HEK293 (cell line): ENCODE results near the gene EGFR.

ENCODE experiments used
- CTCF ChIA-PET: fragments of 350-600 bp; formaldehyde crosslinking; extraction: SDS; loops from one replicate; lab custom pipeline; 2021; ENCODE audit warnings: antibody characterized with exemption; lab: Yijun Ruan, JAX
- POLR2A ChIA-PET: fragments of 300-600 bp; formaldehyde crosslinking; extraction: SDS; loops from one replicate; lab custom pipeline; 2020; ENCODE audit warnings: antibody characterized with exemption, inconsistent platforms; lab: Yijun Ruan, JAX
- H3K27ac ChIP-seq: fragments of 200-500 bp; sonication (Bioruptor generic); 2 replicates; pipeline ENCODE4 v1.5.1; 2014; ENCODE audit warnings: low read depth, low read length, control low read depth, inconsistent platforms; ENCODE audit errors: extremely low read depth
- H3K36me3 ChIP-seq, 2 experiments: fragments of 200-500 bp in 1 of 2; sonication (Bioruptor generic) in 1 of 2; 1 replicate in 1 of 2; 2 replicates in 1 of 2; pipeline ENCODE4 v1.5.1; 2014 to 2017; ENCODE audit warnings: inconsistent platforms in 2 of 2, low read length in 2 of 2; ENCODE audit not compliant: control insufficient read depth in 2 of 2, insufficient read depth in 1 of 2
- H3K4me1 ChIP-seq: fragments of 200-500 bp; sonication (Bioruptor generic); 2 replicates; pipeline ENCODE4 v1.5.1; 2014; ENCODE audit warnings: mild to moderate bottlenecking, low read length, inconsistent platforms; ENCODE audit not compliant: control insufficient read depth, insufficient read depth
- H3K4me3 ChIP-seq: 2 replicates; pipeline ENCODE4 v1.5.1; 2011; ENCODE audit warnings: low read depth, mild to moderate bottlenecking, control low read depth, low read length, moderate library complexity
- H3K9me3 ChIP-seq: fragments of 200-500 bp; sonication (Bioruptor generic); 2 replicates; pipeline ENCODE4 v1.5.1; 2014; ENCODE audit warnings: low read depth, low read length, inconsistent platforms; ENCODE audit not compliant: control insufficient read depth, insufficient read depth
- AEBP2 ChIP-seq: fragments of 450-650 bp; formaldehyde crosslinking; IDR thresholded peaks from 2 replicates; pipeline ENCODE4 v1.5.1; 2016; ENCODE audit warnings: missing biosample characterization, missing genetic modification characterization, borderline replicate concordance
- PRDM6 ChIP-seq: fragments of 450-650 bp; formaldehyde crosslinking; IDR thresholded peaks from 2 replicates; pipeline ENCODE4 v1.5.1; 2017; ENCODE audit warnings: missing biosample characterization, missing genetic modification characterization
- ZBTB6 ChIP-seq: fragments of 450-650 bp; formaldehyde crosslinking; IDR thresholded peaks from 2 replicates; pipeline ENCODE4 v1.5.1; 2017; ENCODE audit warnings: missing biosample characterization, missing genetic modification characterization
- ZBTB7A ChIP-seq: fragments of 450-650 bp; formaldehyde crosslinking; IDR thresholded peaks from 2 replicates; pipeline ENCODE4 v1.5.1; 2016; ENCODE audit warnings: low read depth, missing biosample characterization, missing genetic modification characterization
- ZNF16 ChIP-seq: fragments of 450-650 bp; formaldehyde crosslinking; IDR thresholded peaks from 2 replicates; pipeline ENCODE4 v1.5.1; 2016; ENCODE audit warnings: low read depth, missing biosample characterization, missing genetic modification characterization
- ZNF18 ChIP-seq: fragments of 450-650 bp; formaldehyde crosslinking; IDR thresholded peaks from 2 replicates; pipeline ENCODE4 v1.5.1; 2016; ENCODE audit warnings: missing biosample characterization, missing genetic modification characterization
- ZNF354C ChIP-seq: fragments of 450-650 bp; formaldehyde crosslinking; IDR thresholded peaks from 2 replicates; pipeline ENCODE4 v1.5.1; 2016; ENCODE audit warnings: missing biosample characterization, missing genetic modification characterization, low read depth, borderline replicate concordance
- ZNF449 ChIP-seq: fragments of 450-650 bp; formaldehyde crosslinking; IDR thresholded peaks from 2 replicates; pipeline ENCODE4 v1.5.1; 2017; ENCODE audit warnings: missing biosample characterization, mild to moderate bottlenecking, missing genetic modification characterization, moderate library complexity
- ZNF548 ChIP-seq: fragments of 450-650 bp; formaldehyde crosslinking; IDR thresholded peaks from 2 replicates; pipeline ENCODE4 v1.5.1; 2016; ENCODE audit warnings: missing biosample characterization, missing genetic modification characterization
- ZNF555 ChIP-seq: fragments of 450-650 bp; formaldehyde crosslinking; conservative IDR thresholded peaks from 2 replicates; pipeline ENCODE4 v1.5.1; 2017; ENCODE audit warnings: missing biosample characterization, mild to moderate bottlenecking, missing genetic modification characterization, inconsistent platforms
- ZNF560 ChIP-seq: fragments of 450-650 bp; formaldehyde crosslinking; IDR thresholded peaks from 2 replicates; pipeline ENCODE4 v1.5.1; 2017; ENCODE audit warnings: missing biosample characterization, missing genetic modification characterization, borderline replicate concordance
- ZNF600 ChIP-seq: fragments of 450-650 bp; formaldehyde crosslinking; IDR thresholded peaks from 2 replicates; pipeline ENCODE4 v1.5.1; 2016; ENCODE audit warnings: missing biosample characterization, missing genetic modification characterization
- ZNF707 ChIP-seq: fragments of 450-650 bp; formaldehyde crosslinking; IDR thresholded peaks from 2 replicates; pipeline ENCODE4 v1.5.1; 2016; ENCODE audit warnings: missing biosample characterization, missing genetic modification characterization
- ZNF777 ChIP-seq: fragments of 450-650 bp; formaldehyde crosslinking; IDR thresholded peaks from 2 replicates; pipeline ENCODE4 v1.5.1; 2017; ENCODE audit warnings: missing biosample characterization, missing genetic modification characterization, borderline replicate concordance
- ZSCAN16 ChIP-seq: fragments of 450-650 bp; formaldehyde crosslinking; IDR thresholded peaks from 2 replicates; pipeline ENCODE4 v1.5.1; 2016; ENCODE audit warnings: missing biosample characterization, missing genetic modification characterization
- TF ChIP-seq, protein P1 (sequence below): fragments of 450-650 bp; formaldehyde crosslinking; IDR thresholded peaks from 2 replicates; pipeline ENCODE4 v1.5.1; 2016; ENCODE audit warnings: missing biosample characterization, missing genetic modification characterization
- TF ChIP-seq, protein P2 (sequence below): fragments of 450-650 bp; formaldehyde crosslinking; optimal IDR thresholded peaks from 2 replicates; pipeline ENCODE3; 2016; ENCODE audit warnings: missing biosample characterization, mild to moderate bottlenecking, missing genetic modification characterization
- TF ChIP-seq, protein P3 (sequence below): sonication (generic); formaldehyde crosslinking; IDR thresholded peaks from 2 replicates; pipeline ENCODE4 v1.8.1; 2022; ENCODE audit warnings: mild to moderate bottlenecking, moderate library complexity, missing genetic modification reagents

Gene EGFR

GRCh38 chr7:55138663-55139062, 119.8 kb downstream of the EGFR start:
- Histone ChIP-seq H3K27ac (no peak overlapping the region), H3K4me1 (no peaks in the 10 kb centered on the region), H3K36me3 (no peaks in the 10 kb centered on the region), H3K4me3 (no peak overlapping the region), H3K9me3 (no peaks in the 10 kb centered on the region)
- POLR2A ChIA-PET: no interaction called here
- CTCF ChIA-PET: interaction anchor here (0.6 to 0.7 kb wide), 3 partner anchors 9 to 238 kb away, joined by 3 read pairs; no protein-coding TSS in a partner anchor
- TF ChIP-seq, protein P1, sequence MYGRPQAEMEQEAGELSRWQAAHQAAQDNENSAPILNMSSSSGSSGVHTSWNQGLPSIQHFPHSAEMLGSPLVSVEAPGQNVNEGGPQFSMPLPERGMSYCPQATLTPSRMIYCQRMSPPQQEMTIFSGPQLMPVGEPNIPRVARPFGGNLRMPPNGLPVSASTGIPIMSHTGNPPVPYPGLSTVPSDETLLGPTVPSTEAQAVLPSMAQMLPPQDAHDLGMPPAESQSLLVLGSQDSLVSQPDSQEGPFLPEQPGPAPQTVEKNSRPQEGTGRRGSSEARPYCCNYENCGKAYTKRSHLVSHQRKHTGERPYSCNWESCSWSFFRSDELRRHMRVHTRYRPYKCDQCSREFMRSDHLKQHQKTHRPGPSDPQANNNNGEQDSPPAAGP (tag by site-specific recombination): no peak
- no peak for TF ChIP-seq ZNF16
- TF ChIP-seq ZNF449 (tag by site-specific recombination): no peak
- TF ChIP-seq ZNF777 (tag by site-specific recombination): no peak
- TF ChIP-seq ZNF548 (tag by site-specific recombination): no peak
- no peak for TF ChIP-seq ZNF600 (tag by site-specific recombination)
- TF ChIP-seq, protein P2, sequence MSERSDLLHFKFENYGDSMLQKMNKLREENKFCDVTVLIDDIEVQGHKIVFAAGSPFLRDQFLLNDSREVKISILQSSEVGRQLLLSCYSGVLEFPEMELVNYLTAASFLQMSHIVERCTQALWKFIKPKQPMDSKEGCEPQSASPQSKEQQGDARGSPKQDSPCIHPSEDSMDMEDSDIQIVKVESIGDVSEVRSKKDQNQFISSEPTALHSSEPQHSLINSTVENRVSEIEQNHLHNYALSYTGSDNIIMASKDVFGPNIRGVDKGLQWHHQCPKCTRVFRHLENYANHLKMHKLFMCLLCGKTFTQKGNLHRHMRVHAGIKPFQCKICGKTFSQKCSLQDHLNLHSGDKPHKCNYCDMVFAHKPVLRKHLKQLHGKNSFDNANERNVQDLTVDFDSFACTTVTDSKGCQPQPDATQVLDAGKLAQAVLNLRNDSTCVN: no peak
- TF ChIP-seq ZNF555 (tag by site-specific recombination): no peak
- TF ChIP-seq ZBTB6 (tag by site-specific recombination): no peak
- TF ChIP-seq ZNF707 (tag by site-specific recombination): no peak
- TF ChIP-seq ZNF18 (tag by site-specific recombination): no peak
- TF ChIP-seq, protein P3, sequence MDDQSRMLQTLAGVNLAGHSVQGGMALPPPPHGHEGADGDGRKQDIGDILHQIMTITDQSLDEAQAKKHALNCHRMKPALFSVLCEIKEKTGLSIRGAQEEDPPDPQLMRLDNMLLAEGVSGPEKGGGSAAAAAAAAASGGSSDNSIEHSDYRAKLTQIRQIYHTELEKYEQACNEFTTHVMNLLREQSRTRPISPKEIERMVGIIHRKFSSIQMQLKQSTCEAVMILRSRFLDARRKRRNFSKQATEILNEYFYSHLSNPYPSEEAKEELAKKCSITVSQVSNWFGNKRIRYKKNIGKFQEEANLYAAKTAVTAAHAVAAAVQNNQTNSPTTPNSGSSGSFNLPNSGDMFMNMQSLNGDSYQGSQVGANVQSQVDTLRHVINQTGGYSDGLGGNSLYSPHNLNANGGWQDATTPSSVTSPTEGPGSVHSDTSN (CRISPR knock-in tag): no peak
- no peak for TF ChIP-seq ZNF354C
- no peak for TF ChIP-seq ZNF560

- Histone ChIP-seq H3K27ac (no peak overlapping the region), H3K9me3 (no peaks in the 10 kb centered on the region), H3K4me3 (no peak overlapping the region), H3K4me1 (no peaks in the 10 kb centered on the region), H3K36me3 (no peaks in the 10 kb centered on the region)
- POLR2A ChIA-PET: no interaction called here
- CTCF ChIA-PET: no interaction called here
- no peak for TF ChIP-seq ZNF707 (tag by site-specific recombination)
- no peak for TF ChIP-seq ZBTB7A (tag by site-specific recombination)
- no peak for TF ChIP-seq ZSCAN16 (tag by site-specific recombination)
- TF ChIP-seq PRDM6 (tag by site-specific recombination): no peak
- no peak for TF ChIP-seq AEBP2
- TF ChIP-seq, all 188 proteins: peak for 0
Observed at GRCh38 chr7:55140221-55140940, 121.6 kb downstream of the EGFR start.
